Hematopoietic multipotent progenitor cell treated with erythropoietin and hydrocortisone succinate and interleukin-3 and kit ligand, for 6 days (in vitro differentiated cells): Measurements from ENCODE around the gene ADAR.

Experiments used
- DNase-seq: peaks from one replicate; pipeline ENCODE4 v3.0.0-alpha.2; 2015

The ADAR gene

GRCh38 chr1:154557248-154557938 is 50.6 kb downstream of the ADAR start:
- DNase-seq: no peak

DNA sequence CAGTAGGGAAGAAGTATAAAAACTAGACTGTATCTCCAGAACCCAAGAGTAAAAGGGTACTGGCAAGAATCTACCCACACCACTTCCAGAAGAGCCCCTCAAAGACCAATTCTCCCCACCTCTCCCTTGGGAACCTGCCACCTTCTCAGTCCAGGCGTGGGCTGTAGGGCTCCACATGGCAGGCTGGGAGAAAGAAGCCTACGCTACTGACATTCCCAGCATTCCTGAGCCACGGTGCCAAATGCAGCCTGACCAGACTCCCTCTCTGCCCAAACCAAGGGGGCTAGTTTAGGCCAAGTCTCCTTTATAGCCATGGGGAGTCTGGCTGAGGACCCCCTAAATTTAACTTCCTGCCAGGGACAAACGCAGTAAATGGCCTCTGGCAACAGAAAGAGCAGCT is 51.6 kb downstream of the ADAR start:
- no peak for DNase-seq

GRCh38 chr1:154553056-154554030 is 54.6 kb downstream of the ADAR start:
- no peak for DNase-seq

DNA sequence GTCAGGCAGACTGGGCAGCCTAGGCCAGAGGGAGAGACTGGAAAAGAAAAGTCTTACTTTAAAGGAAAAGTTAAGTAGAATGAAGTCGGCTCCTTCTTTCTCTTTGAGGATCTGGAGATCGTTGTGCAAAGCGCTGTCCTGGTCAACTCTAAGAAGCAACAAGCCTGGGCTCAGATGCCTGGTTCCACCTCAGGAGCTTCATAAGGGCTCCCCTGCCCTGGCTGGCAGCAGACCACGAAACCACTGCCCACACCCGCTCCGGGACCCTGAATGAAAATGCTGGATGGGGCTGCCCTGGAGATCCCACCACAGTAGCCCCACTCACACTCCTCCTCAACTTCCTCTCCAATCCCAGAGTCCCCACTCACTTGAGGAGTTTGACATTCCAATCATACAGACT is 56.0 kb downstream of the ADAR start:
- DNase-seq: no peak

DNA sequence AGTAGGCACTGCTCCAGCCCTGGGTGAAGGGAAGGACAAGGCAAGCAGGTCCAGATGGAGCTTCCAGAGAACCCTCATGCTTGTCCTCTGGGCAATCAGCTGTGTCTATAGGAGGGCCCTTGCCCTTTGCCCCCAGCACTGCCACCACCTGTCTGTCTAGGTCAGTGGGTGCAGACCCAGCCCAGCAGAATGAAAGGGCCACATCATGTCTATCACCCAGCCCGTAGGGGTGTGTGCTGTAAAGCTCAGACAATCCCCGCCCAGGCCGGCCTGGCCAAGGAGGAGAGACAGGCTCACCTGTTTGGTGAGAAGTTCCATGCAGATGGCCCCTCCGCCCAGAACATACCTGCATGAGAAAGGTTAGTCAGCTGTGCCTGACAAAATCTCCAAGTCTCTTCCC is 56.5 kb downstream of the ADAR start:
- no peak for DNase-seq

GRCh38 chr1:154550657-154551056 is 57.3 kb downstream of the ADAR start:
- DNase-seq: no peak

GRCh38 chr1:154550070-154550469 is 57.9 kb downstream of the ADAR start:
- DNase-seq: no peak

DNA sequence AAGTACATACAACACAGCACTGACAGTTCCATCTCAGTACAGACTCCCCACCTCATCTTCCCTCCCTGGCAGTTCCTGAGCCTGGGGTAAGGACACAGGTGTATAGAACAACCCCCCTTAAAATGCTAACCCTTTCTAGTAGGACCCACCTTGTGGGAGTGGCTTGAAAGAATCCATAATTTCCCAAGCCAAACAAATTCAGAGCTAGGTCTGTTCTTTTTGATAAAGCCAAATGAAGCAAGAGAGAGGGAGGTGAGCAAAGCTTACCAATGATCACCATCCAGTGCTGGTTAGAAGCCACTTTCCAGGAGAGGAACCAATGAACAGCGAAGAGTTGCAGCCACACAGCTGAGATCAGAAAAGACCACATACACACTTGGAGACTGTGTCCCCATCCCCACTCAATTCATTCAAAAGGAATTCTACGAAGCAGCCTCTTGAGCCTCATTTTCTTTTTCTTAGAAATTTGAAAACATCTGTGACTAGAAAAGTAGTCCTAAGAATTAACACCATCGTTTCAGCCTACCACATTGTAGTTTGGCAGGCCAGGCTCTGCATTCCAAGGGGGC is 58.7 kb downstream of the ADAR start:
- DNase-seq: no peak

- DNase-seq: peak; percentile 72
Observed at GRCh38 chr1:154548028-154548427, 60.0 kb downstream of the ADAR start.

GRCh38 chr1:154547105-154547732 is 60.8 kb downstream of the ADAR start:
- DNase-seq: no peak

- peak; percentile 85 for DNase-seq
Observed at GRCh38 chr1:154546264-154547063, 61.5 kb downstream of the ADAR start.

GRCh38 chr1:154541231-154541630 is 66.8 kb downstream of the ADAR start:
- no peak for DNase-seq

GRCh38 chr1:154539486-154540483 is 68.2 kb downstream of the ADAR start:
- DNase-seq: no peak

- no peak for DNase-seq
Observed at GRCh38 chr1:154536570-154536969, 71.4 kb downstream of the ADAR start.

DNA sequence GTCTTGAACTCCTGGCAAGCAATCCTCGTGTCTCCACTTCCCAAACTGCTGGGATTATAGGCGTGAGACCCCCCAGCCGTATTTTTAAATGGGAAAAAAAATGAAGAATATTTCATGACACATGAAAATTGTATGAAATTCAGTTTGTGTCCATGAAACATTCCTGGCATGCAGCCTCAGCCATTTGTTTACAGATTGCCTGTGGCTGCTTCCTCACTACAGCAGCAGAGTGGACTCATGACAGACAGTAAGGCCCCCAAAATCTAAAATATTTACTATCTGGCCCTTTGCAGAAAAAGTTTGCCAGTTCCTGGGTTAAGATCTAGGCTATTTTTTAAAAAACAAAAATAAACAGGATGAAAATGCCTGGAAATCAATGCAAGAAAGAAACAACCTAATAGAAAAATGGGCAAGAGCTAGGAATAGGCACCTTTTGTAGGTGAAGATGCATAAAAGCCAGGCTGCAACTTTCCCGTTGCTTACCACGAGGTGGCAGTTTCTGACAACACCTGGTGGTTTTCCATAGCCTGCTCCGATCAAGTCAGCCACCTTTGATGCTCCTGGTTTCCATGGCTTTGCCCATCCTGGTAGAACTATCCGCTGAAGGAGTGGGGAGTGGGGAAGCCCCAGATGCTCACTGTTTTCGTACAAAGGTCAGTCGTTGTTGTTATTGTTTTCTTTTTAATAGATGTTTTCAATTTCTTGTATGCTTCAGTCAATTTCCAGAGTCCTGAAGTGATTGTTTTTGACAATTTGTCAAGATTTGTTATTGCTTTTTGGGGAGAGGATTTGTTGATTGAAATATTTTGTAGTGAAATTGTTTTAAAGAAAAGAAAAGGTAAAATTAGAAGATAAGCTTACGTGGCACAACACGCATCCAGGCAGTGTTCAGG is 73.8 kb downstream of the ADAR start:
- no peak for DNase-seq
